Measurements from ENCODE around the gene LIN52. TPM values are rescaled to one million over a fixed set of nuclear protein-coding genes. Genes with fewer than 3 reads are reported as not detected.
A peak's percentile ranks its signal among the peaks of the same experiment; 100 is the strongest.
"Not testable (repeated sequence)": the region's sequence is repeated elsewhere in the genome, so short reads cannot be mapped to it uniquely, and the experiment has no call there.

Gene LIN52
- total RNA-seq, 6 experiments from 2014 or later, result 9.8 to 12.1 (median 10.1) TPM

- Mint-ChIP-seq H3K27ac (no peak overlapping the region), H3K36me3 (ENCODE audit: low read depth) (no peaks in the 10 kb centered on the region), H3K9me3 (no peaks in the 10 kb centered on the region), H3K4me3 (no peak overlapping the region), H3K4me1 (ENCODE audit: low read depth) (no peaks in the 10 kb centered on the region), H3K27me3 (ENCODE audit: insufficient read depth) (no peaks in the 10 kb centered on the region; the same call in 1 of the 2 replicates)
- no peak for TF ChIP-seq CTCF (IDR thresholded peaks at IDR 0.05)
- no peak for DNase-seq
Observed at GRCh38 chr14:74109369-74109768, 24.6 kb downstream of the LIN52 start.

- H3K9me3 Mint-ChIP-seq; H3K4me3 Mint-ChIP-seq; H3K27ac Mint-ChIP-seq; H3K27me3 Mint-ChIP-seq (ENCODE audit: insufficient read depth); H3K4me1 Mint-ChIP-seq (ENCODE audit: low read depth); H3K36me3 Mint-ChIP-seq (ENCODE audit: low read depth): not testable (repeated sequence)
- peak; percentile 62 for DNase-seq
- TF ChIP-seq CTCF (IDR thresholded peaks at IDR 0.05), result peak; percentile 78
Observed at GRCh38 chr14:74111395-74112216, 26.9 kb downstream of the LIN52 start.

GRCh38 chr14:74125487-74125886 lies 40.7 kb downstream of the LIN52 start:
- not testable (repeated sequence) for H3K9me3 Mint-ChIP-seq; H3K4me1 Mint-ChIP-seq (ENCODE audit: low read depth); H3K27ac Mint-ChIP-seq; H3K27me3 Mint-ChIP-seq (ENCODE audit: insufficient read depth); H3K4me3 Mint-ChIP-seq; DNase-seq
- H3K36me3 Mint-ChIP-seq (ENCODE audit: low read depth), result peaks cover 13% of the 10 kb centered on the region

- Mint-ChIP-seq H3K36me3 (ENCODE audit: low read depth) (peaks cover 9% of the 10 kb centered on the region), H3K4me3 (no peak overlapping the region), H3K27ac (no peak overlapping the region), H3K27me3 (ENCODE audit: insufficient read depth) (no peaks in the 10 kb centered on the region), H3K9me3 (no peaks in the 10 kb centered on the region), H3K4me1 (ENCODE audit: low read depth) (no peaks in the 10 kb centered on the region)
- no peak for DNase-seq
- TF ChIP-seq CTCF (IDR thresholded peaks at IDR 0.05), result no peak
Observed at GRCh38 chr14:74126315-74127013, 41.7 kb downstream of the LIN52 start.

- Mint-ChIP-seq H3K9me3 (no peaks in the 10 kb centered on the region), H3K27ac (no peak overlapping the region), H3K27me3 (ENCODE audit: insufficient read depth) (no peaks in the 10 kb centered on the region), H3K36me3 (ENCODE audit: low read depth) (peaks cover 9% of the 10 kb centered on the region), H3K4me3 (no peak overlapping the region), H3K4me1 (ENCODE audit: low read depth) (no peaks in the 10 kb centered on the region)
- TF ChIP-seq CTCF (IDR thresholded peaks at IDR 0.05), result no peak
- DNase-seq, result no peak
Observed at GRCh38 chr14:74127634-74128033, 42.9 kb downstream of the LIN52 start.

GRCh38 chr14:74133833-74134481 lies 49.2 kb downstream of the LIN52 start:
- TF ChIP-seq CTCF (IDR thresholded peaks at IDR 0.05), result no peak
- Mint-ChIP-seq H3K4me3 (no peak overlapping the region), H3K9me3 (no peaks in the 10 kb centered on the region), H3K27me3 (ENCODE audit: insufficient read depth) (no peaks in the 10 kb centered on the region), H3K36me3 (ENCODE audit: low read depth) (no peaks in the 10 kb centered on the region), H3K4me1 (ENCODE audit: low read depth) (no peaks in the 10 kb centered on the region), H3K27ac (no peak overlapping the region)
- no peak for DNase-seq

All from HFFc6 (cell line).